ENCODE results near the gene KCNE4. TPM values are rescaled to one million over a fixed set of nuclear protein-coding genes. Genes with fewer than 3 reads are reported as not detected.
A peak's percentile ranks its signal among the peaks of the same experiment; 100 is the strongest.

KCNE4 gene
- total RNA-seq, 2 donors from 2014 or later, result 1.0 to 4.1 TPM

DNA sequence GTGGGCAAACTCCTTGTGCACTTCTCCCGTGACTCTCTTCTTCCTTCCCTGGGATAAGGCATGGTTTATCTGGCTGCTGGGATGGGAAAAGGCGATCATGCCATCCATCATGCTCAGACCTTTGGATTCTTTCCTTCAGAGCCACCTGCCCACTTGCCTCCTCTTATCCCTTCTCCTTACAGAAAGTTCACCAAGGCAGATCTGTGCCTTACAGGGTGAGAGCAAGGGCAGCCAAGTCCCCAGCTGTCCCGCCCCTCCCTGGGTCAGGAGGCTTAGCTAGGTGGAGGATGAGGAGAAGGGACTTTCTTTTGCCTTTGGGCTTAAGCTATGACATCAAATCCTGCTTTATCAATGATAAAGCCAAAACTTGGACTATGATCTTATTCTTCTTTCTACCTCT lies 47.6 kb downstream of the KCNE4 start:
- Histone ChIP-seq H3K4me3 (no peak overlapping the region), H3K27ac (no peak overlapping the region), H3K27me3 (replicated peaks; ENCODE audit: insufficient read depth) (no peaks in the 10 kb centered on the region), H3K9me3 (no peaks in the 10 kb centered on the region), H3K4me1 (replicated peaks) (no peaks in the 10 kb centered on the region), H3K36me3 (no peaks in the 10 kb centered on the region)
- intact Hi-C loops (cut with DNase I), result no loop called here
- no peak for DNase-seq (ENCODE audit: low spot score)
- TF ChIP-seq POLR2A (IDR thresholded peaks at IDR 0.05), result no peak
- no peak for TF ChIP-seq POLR2AphosphoS5 (IDR thresholded peaks at IDR 0.05)
- no peak for TF ChIP-seq CTCF (IDR thresholded peaks at IDR 0.05)
- 91% methylated on average over 3 of the region's 3 CpGs for WGBS

DNA sequence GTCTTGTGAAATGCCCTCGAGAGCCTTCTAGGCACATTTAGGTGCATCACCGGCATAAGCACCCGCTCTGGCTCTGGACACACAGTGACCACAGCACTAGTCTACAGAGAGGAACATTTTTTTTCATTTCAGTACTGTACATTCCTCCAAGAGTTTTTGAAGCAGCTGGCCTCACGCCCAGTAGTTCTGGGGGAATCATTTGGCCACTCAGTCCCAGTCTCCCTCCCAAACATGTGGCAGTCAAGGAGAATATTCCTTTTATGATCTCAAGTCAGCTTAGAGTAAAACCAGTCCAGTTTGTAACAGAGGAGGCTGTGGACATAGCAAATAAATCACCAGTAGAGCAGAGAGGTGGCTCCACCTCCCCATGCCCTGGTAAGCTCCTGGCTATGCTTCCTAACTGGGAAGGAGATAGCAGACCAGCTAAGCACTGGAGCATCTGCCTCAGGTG lies 48.1 kb downstream of the KCNE4 start:
- 34% methylated on average over 4 of the region's 4 CpGs for WGBS
- H3K27ac ChIP-seq, result no peak overlapping the region
- no peaks in the 10 kb centered on the region for H3K4me1 ChIP-seq (replicated peaks)
- DNase-seq (ENCODE audit: low spot score), result no peak
- TF ChIP-seq CTCF (IDR thresholded peaks at IDR 0.05) (no peak), POLR2AphosphoS5 (IDR thresholded peaks at IDR 0.05) (peak; percentile 28)
- H3K4me3 ChIP-seq, result no peak overlapping the region
- H3K36me3 ChIP-seq, result no peaks in the 10 kb centered on the region
- H3K9me3 ChIP-seq, result no peaks in the 10 kb centered on the region
- H3K27me3 ChIP-seq (replicated peaks; ENCODE audit: insufficient read depth), result no peaks in the 10 kb centered on the region
- intact Hi-C loops (cut with DNase I), result loop anchor here (5.0 kb wide), 2 partner anchors 48 to 128 kb away; partner anchors contain the start of gene KCNE4

GRCh38 chr2:223101340-223102039 lies 49.5 kb downstream of the KCNE4 start:
- Histone ChIP-seq H3K4me1 (replicated peaks) (no peaks in the 10 kb centered on the region), H3K9me3 (no peaks in the 10 kb centered on the region), H3K27ac (no peak overlapping the region), H3K4me3 (no peak overlapping the region), H3K27me3 (replicated peaks; ENCODE audit: insufficient read depth) (no peaks in the 10 kb centered on the region), H3K36me3 (no peaks in the 10 kb centered on the region)
- 75% methylated on average over 4 of the region's 4 CpGs for WGBS
- TF ChIP-seq CTCF (IDR thresholded peaks at IDR 0.05) (peak in 2 of 4 experiments; percentile 16 to 28), POLR2AphosphoS5 (IDR thresholded peaks at IDR 0.05) (no peak)
- no peak for DNase-seq (ENCODE audit: low spot score)
- intact Hi-C loops (cut with DNase I), result loop anchor here (5.0 kb wide), 2 partner anchors 49 to 129 kb away; partner anchors contain the start of gene KCNE4

DNA sequence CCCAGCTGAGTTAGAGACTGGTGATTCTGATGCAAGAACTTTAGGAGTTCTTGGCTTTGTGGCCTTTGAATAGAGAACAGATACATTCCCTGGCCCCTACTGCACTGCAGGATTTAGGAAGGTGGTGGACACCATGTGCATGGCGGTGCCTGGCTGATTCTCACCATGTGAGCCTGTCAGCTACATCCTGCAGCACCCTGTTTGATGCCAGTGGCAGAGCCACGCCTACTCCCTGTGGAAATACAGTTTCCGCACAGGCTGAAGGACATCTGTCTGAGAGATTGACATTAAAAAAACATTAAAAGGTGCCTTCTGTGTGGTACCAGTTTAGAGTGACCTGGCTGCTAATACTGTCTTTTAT lies 50.0 kb downstream of the KCNE4 start:
- TF ChIP-seq POLR2AphosphoS5 (IDR thresholded peaks at IDR 0.05), result no peak
- TF ChIP-seq CTCF (IDR thresholded peaks at IDR 0.05), result no peak
- TF ChIP-seq POLR2A (IDR thresholded peaks at IDR 0.05), result no peak
- Histone ChIP-seq H3K27me3 (replicated peaks; ENCODE audit: insufficient read depth) (no peaks in the 10 kb centered on the region), H3K27ac (no peak overlapping the region), H3K9me3 (no peaks in the 10 kb centered on the region), H3K4me3 (no peak overlapping the region), H3K36me3 (no peaks in the 10 kb centered on the region), H3K4me1 (replicated peaks) (no peaks in the 10 kb centered on the region)
- intact Hi-C loops (cut with DNase I), result loop anchor here (5.0 kb wide), 2 partner anchors 50 to 130 kb away; partner anchors contain the start of gene KCNE4
- DNase-seq (ENCODE audit: low spot score), result no peak
- 87% methylated on average over 3 of the region's 3 CpGs for WGBS

DNA sequence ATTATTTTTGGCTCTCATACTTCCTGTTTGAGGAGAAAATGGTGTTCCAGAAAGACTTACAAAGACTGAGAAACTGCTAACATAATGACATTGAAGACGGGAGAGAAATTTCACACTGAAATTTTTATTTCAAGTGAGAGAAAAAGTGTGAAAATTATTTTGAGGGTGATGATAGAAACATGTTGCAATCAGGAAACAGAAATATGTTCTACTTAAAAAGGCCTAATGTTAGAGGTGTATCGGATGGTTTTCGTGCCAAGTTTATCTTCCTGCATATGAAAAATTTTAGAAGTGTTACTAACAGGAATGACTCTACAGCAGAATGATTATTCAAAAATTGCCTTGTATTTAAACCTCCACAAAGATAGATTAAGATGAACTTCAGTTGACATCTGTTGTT lies 50.5 kb downstream of the KCNE4 start:
- Histone ChIP-seq H3K9me3 (no peaks in the 10 kb centered on the region), H3K4me3 (no peak overlapping the region), H3K27me3 (replicated peaks; ENCODE audit: insufficient read depth) (no peaks in the 10 kb centered on the region), H3K4me1 (replicated peaks) (no peaks in the 10 kb centered on the region), H3K36me3 (no peaks in the 10 kb centered on the region), H3K27ac (no peak overlapping the region)
- 91% methylated on average over 3 of the region's 3 CpGs for WGBS
- no peak for DNase-seq (ENCODE audit: low spot score)
- no peak for TF ChIP-seq POLR2A (IDR thresholded peaks at IDR 0.05)
- TF ChIP-seq POLR2AphosphoS5 (IDR thresholded peaks at IDR 0.05), result no peak
- no peak for TF ChIP-seq CTCF (IDR thresholded peaks at IDR 0.05)
- intact Hi-C loops (cut with DNase I), result loop anchor here (5.0 kb wide), 2 partner anchors 50 to 130 kb away; partner anchors contain the start of gene KCNE4

All from prostate gland (tissue), 2 donors.